Superior temporal gyrus (tissue), 1 donor: ENCODE measurements around the gene DAPK1.

Source experiments
- DNase-seq: peaks from one replicate; pipeline ENCODE4 v3.0.0-alpha.2; 2016; ENCODE audit errors: extremely low spot score

The DAPK1 gene

GRCh38 chr9:87497604-87498045 is at the start of gene DAPK1:
Gene DAPK1 (plus strand): TSS chr9:87497867. CDS start chr9:87499078, 1,211 bp downstream.
- no peak for DNase-seq

GRCh38 chr9:87451149-87451548 is 46.5 kb upstream of the DAPK1 start:
- DNase-seq: no peak

DNA sequence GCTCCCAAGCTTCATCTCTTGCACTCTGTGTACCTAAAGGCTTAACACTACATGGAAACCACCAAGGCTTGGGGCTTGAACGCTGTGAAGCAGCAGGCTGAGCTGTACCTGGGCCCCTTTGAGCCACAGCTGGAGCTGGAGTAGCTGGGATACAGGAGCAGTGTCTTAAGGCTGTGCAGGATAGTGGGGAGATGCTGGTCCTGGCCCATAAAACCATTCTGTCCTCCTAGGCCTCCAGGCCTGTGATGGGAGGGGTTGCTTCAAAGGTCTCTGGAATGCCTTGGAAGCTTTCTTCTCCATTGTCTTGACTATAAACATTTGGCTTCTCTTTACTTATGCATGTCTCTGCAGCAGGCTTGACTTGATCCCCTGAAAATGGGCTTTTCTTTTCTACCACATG is 42.3 kb upstream of the DAPK1 start:
- DNase-seq: no peak

- DNase-seq: no peak
These were observed 36.4 kb upstream of the DAPK1 start for GRCh38 chr9:87461256-87461655.

GRCh38 chr9:87464110-87464991 is 33.3 kb upstream of the DAPK1 start:
- peak; percentile 59 for DNase-seq

GRCh38 chr9:87464992-87465378 is 32.7 kb upstream of the DAPK1 start:
- no peak for DNase-seq

- DNase-seq: no peak
These were observed 31.9 kb upstream of the DAPK1 start for GRCh38 chr9:87465816-87466215.

- no peak for DNase-seq
These were observed 30.5 kb upstream of the DAPK1 start for GRCh38 chr9:87467187-87467586.

- no peak for DNase-seq
These were observed 27.7 kb upstream of the DAPK1 start for GRCh38 chr9:87469793-87470465.

GRCh38 chr9:87471746-87472145 is 25.9 kb upstream of the DAPK1 start:
- no peak for DNase-seq

- DNase-seq: peak; percentile 69
These were observed 22.2 kb upstream of the DAPK1 start for GRCh38 chr9:87475463-87475862.

DNA sequence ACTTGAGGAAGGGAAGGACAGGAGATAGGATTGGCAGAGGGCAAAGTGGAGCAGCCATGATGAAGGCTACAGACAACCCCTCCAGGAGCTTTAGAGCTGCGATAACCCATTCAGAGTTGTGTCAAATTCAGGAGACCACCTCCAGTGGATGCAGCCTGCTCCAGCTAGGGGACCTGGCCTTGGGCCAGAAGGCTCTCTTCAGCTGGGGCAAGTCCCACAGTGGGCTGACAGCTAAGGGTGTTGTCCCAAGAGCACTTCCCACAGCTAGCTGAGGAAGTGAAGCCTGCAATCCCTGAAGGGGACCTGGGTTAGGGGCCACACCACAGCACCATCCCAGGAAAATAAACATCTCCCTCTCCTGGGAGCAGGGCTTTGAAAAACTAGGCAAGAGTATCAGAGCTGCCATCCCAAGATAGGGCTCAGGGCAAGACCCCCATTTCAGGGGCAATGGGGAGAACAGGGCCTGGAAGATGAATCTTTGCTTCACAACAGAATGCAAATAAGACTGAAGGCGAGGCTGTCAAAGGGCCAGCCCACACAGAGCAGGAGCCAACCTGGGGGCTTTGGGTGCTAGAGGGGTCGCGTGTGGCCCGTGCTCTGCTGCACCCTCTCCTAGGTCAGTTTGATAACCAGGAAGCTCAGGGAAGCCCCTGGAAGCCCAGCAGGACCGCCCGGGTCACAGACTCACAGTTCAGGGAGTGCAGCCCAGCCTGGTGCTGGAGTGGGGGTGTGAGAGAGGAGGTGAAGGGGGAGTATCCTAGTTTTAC is 19.3 kb upstream of the DAPK1 start:
- no peak for DNase-seq

DNA sequence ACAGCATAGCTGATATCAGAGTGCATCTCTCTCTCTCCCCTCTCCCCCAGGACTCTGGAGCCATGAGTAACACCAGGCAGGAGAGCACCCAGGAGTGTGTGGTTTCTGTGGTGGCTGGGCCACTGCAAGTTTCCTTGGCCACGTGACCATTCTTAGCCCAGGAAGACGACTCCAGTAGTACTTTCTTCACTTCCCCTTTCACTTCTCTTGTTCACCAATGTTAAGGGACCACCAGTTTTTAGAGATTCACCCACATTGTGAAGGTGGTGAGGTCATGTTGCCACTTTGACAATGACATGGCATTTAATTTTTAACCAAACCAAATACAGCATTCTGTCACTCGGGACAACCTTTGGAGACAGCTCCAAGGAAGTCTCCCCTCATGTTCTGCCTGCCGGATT is 17.9 kb upstream of the DAPK1 start:
- DNase-seq: no peak

DNA sequence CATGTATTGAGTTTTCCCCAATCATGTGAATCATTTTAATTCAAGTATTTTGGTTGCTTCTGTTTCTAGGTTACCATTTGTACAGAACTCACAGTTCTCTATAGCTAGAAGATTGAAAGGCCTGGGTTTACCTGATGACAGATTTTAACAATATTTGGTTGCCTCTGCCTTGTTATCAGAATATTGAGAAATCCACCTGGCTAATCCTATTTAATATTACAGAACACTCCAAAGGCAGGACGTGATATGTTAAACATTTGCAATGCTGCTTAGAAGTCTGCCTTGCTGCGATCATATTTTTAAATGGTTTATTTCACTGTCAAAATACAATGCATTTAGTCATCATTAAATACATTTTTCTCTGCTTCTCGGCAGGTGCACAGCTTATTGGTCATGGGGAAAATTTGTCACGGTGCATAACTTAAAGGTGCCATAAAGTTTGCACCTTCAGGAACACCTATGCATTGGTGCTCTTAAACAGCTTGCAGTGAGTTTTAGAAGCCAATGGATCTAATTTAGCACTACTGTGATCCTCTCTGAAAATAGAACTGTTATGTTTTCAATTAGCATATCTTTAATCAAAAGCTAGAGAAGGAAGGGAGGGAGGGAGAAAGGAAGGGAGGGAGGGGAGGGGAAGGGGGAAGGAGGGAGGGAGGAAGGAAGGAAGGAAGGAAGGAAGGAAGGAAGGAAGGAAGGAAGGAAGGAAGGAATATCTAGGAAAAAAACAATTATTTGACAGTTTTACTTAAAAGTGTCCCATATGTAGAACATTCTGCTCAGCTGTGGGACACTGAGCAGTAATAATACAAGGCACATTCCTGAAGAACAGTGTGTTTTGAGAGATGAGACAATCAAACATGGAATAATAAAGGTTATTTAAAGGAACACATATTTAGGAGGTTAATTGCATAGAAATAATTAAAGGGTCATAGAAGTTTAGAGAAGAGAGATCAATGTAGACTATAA is 15.5 kb upstream of the DAPK1 start:
- no peak for DNase-seq

DNA sequence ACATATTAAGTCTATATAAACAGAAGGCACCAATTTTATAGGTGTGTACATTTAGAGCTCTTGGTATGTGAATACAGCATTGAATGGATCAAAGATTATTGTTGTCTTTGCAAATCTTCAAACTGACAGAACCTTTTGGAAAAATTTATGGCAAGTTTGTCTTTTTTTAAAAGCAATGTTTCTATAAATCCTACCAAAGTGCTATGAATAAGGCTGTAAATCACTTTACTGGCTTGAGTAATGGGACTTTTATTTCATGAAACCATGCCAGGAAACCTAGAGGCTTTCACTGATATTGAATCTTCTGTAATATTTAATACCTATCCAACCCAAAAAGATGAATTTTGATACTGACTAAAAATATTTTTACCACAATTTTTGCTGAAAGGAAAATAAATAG is 7.4 kb upstream of the DAPK1 start:
- DNase-seq: no peak

GRCh38 chr9:87490907-87491306 is 6.8 kb upstream of the DAPK1 start:
- DNase-seq: no peak

DNA sequence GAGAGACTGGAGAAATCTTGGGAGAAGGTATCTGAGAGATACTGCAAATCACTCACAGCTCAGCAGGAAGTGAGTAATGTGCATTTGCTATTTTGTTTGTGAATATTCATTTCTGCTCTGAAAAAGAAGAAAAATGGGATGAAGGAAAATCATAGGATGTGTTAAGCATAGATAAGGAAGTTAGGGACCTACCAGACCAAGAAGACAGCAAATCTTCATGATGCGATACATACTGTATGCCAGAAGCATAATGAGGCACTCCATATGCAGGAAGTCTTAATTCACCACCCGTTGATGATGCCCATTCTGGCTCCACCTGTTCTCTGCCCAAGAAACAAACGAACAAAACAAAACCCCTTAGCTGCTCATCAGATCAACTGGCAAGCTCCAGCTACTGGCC is 6.1 kb upstream of the DAPK1 start:
- DNase-seq: no peak

GRCh38 chr9:87492642-87493041 is 5.0 kb upstream of the DAPK1 start:
- DNase-seq: no peak

- DNase-seq: no peak
These were observed 2.6 kb upstream of the DAPK1 start for GRCh38 chr9:87494970-87495471.

- DNase-seq: no peak
These were observed 525 bp upstream of the DAPK1 start for GRCh38 chr9:87497080-87497603.
